Stimulated activated CD8-positive, alpha-beta memory T cell treated with anti-CD3 and anti-CD28 coated beads, Interleukin-15, amount 100 ng/mL, for 24 hours (primary cell): Measurements from ENCODE around the gene CCNA1.

ENCODE experiments used
- DNase-seq: peaks from one replicate; pipeline ENCODE4 v3.0.0-alpha.2; 2020; ENCODE audit warnings: low read depth

Gene CCNA1

GRCh38 chr13:36432106-36432544 is at the start of gene CCNA1:
Gene CCNA1 (plus strand): TSS chr13:36432495. CDS start chr13:36433057, 562 bp downstream.
- DNase-seq = no peak

GRCh38 chr13:36385489-36385888 is 46.8 kb upstream of the CCNA1 start:
- DNase-seq = no peak

- DNase-seq = no peak
Observed at GRCh38 chr13:36395280-36395679, 37.0 kb upstream of the CCNA1 start.

GRCh38 chr13:36405151-36405550 is 27.1 kb upstream of the CCNA1 start:
- DNase-seq = no peak

- DNase-seq = no peak
Observed at GRCh38 chr13:36412736-36413135, 19.6 kb upstream of the CCNA1 start.

GRCh38 chr13:36413161-36413560 is 19.1 kb upstream of the CCNA1 start:
- no peak for DNase-seq

- no peak for DNase-seq
Observed at GRCh38 chr13:36414461-36414860, 17.8 kb upstream of the CCNA1 start.

- no peak for DNase-seq
Observed at GRCh38 chr13:36417331-36417730, 15.0 kb upstream of the CCNA1 start.

GRCh38 chr13:36418022-36418805 is 14.1 kb upstream of the CCNA1 start:
- no peak for DNase-seq

GRCh38 chr13:36420437-36420891 is 11.8 kb upstream of the CCNA1 start:
- no peak for DNase-seq

- no peak for DNase-seq
Observed at GRCh38 chr13:36421447-36421846, 10.8 kb upstream of the CCNA1 start.

GRCh38 chr13:36428086-36428485 is 4.2 kb upstream of the CCNA1 start:
- DNase-seq = no peak

- DNase-seq = no peak
Observed at GRCh38 chr13:36430247-36431203, 1.8 kb upstream of the CCNA1 start.

GRCh38 chr13:36431204-36432105 is 840 bp upstream of the CCNA1 start:
- no peak for DNase-seq

- no peak for DNase-seq
Observed at GRCh38 chr13:36436811-36437210, 4.5 kb downstream of the CCNA1 start.

GRCh38 chr13:36438594-36439483 is 6.5 kb downstream of the CCNA1 start:
- no peak for DNase-seq

- no peak for DNase-seq
Observed at GRCh38 chr13:36445278-36445677, 13.0 kb downstream of the CCNA1 start.

GRCh38 chr13:36445891-36446351 is 13.6 kb downstream of the CCNA1 start:
- DNase-seq = no peak

- no peak for DNase-seq
Observed at GRCh38 chr13:36447501-36447900, 15.2 kb downstream of the CCNA1 start.

- no peak for DNase-seq
Observed at GRCh38 chr13:36450534-36450933, 18.2 kb downstream of the CCNA1 start.

GRCh38 chr13:36453516-36453915 is 21.2 kb downstream of the CCNA1 start:
- no peak for DNase-seq
